ENCODE results near the gene BNC2. TPM values are rescaled to one million over a fixed set of nuclear protein-coding genes. Genes with fewer than 3 reads are reported as not detected.
"Not testable (repeated sequence)": the region's sequence is repeated elsewhere in the genome, so short reads cannot be mapped to it uniquely, and the experiment has no call there.

The BNC2 gene
- total RNA-seq, 1 donor from 2014 or later, result not detected

- H3K4me3 Mint-ChIP-seq, result no peak overlapping the region
- no peak overlapping the region for H3K27ac Mint-ChIP-seq
- intact Hi-C loops (cut with micrococcal nuclease), result no loop called here
- no peaks in the 10 kb centered on the region for H3K27me3 Mint-ChIP-seq (ENCODE audit: insufficient read depth)
- no peak for DNase-seq (ENCODE audit: low spot score)
- H3K9me3 Mint-ChIP-seq, result no peaks in the 10 kb centered on the region
- H3K4me1 Mint-ChIP-seq (ENCODE audit: low read depth), result no peaks in the 10 kb centered on the region
- H3K36me3 Mint-ChIP-seq (ENCODE audit: low read depth), result no peaks in the 10 kb centered on the region
Measured at GRCh38 chr9:16447946-16448345, 422.5 kb downstream of the BNC2 start.

GRCh38 chr9:16446636-16447035 lies 423.8 kb downstream of the BNC2 start:
- no peaks in the 10 kb centered on the region for H3K27me3 Mint-ChIP-seq (ENCODE audit: insufficient read depth)
- H3K27ac Mint-ChIP-seq, result no peak overlapping the region
- DNase-seq (ENCODE audit: low spot score), result no peak
- H3K36me3 Mint-ChIP-seq (ENCODE audit: low read depth), result no peaks in the 10 kb centered on the region
- no peaks in the 10 kb centered on the region for H3K4me1 Mint-ChIP-seq (ENCODE audit: low read depth)
- intact Hi-C loops (cut with micrococcal nuclease), result no loop called here
- no peak overlapping the region for H3K4me3 Mint-ChIP-seq
- no peaks in the 10 kb centered on the region for H3K9me3 Mint-ChIP-seq

GRCh38 chr9:16445141-16445920 lies 425.1 kb downstream of the BNC2 start:
- Mint-ChIP-seq H3K27ac (no peak overlapping the region), H3K4me3 (no peak overlapping the region), H3K4me1 (ENCODE audit: low read depth) (no peaks in the 10 kb centered on the region), H3K36me3 (ENCODE audit: low read depth) (no peaks in the 10 kb centered on the region), H3K27me3 (ENCODE audit: insufficient read depth) (no peaks in the 10 kb centered on the region), H3K9me3 (no peaks in the 10 kb centered on the region)
- DNase-seq (ENCODE audit: low spot score), result no peak
- intact Hi-C loops (cut with micrococcal nuclease), result no loop called here

GRCh38 chr9:16442622-16443021 lies 427.8 kb downstream of the BNC2 start:
- H3K4me3 Mint-ChIP-seq, result no peak overlapping the region
- intact Hi-C loops (cut with micrococcal nuclease), result no loop called here
- H3K36me3 Mint-ChIP-seq (ENCODE audit: low read depth), result no peaks in the 10 kb centered on the region
- DNase-seq (ENCODE audit: low spot score), result no peak
- H3K27ac Mint-ChIP-seq, result no peak overlapping the region
- H3K27me3 Mint-ChIP-seq (ENCODE audit: insufficient read depth), result no peaks in the 10 kb centered on the region
- no peaks in the 10 kb centered on the region for H3K9me3 Mint-ChIP-seq
- no peaks in the 10 kb centered on the region for H3K4me1 Mint-ChIP-seq (ENCODE audit: low read depth)

- no peaks in the 10 kb centered on the region for H3K27me3 Mint-ChIP-seq (ENCODE audit: insufficient read depth)
- no peaks in the 10 kb centered on the region for H3K9me3 Mint-ChIP-seq
- H3K4me1 Mint-ChIP-seq (ENCODE audit: low read depth), result no peaks in the 10 kb centered on the region
- H3K36me3 Mint-ChIP-seq (ENCODE audit: low read depth), result no peaks in the 10 kb centered on the region
- no peak for DNase-seq (ENCODE audit: low spot score)
- intact Hi-C loops (cut with micrococcal nuclease), result no loop called here
- H3K4me3 Mint-ChIP-seq, result no peak overlapping the region
- H3K27ac Mint-ChIP-seq, result no peak overlapping the region
Measured at GRCh38 chr9:16441791-16442190, 428.7 kb downstream of the BNC2 start.

GRCh38 chr9:16438831-16439230 lies 431.6 kb downstream of the BNC2 start:
- intact Hi-C loops (cut with micrococcal nuclease); DNase-seq (ENCODE audit: low spot score); H3K36me3 Mint-ChIP-seq (ENCODE audit: low read depth); H3K4me3 Mint-ChIP-seq; H3K27me3 Mint-ChIP-seq (ENCODE audit: insufficient read depth); H3K4me1 Mint-ChIP-seq (ENCODE audit: low read depth); H3K27ac Mint-ChIP-seq; H3K9me3 Mint-ChIP-seq: not testable (repeated sequence)

- no peaks in the 10 kb centered on the region for H3K4me1 Mint-ChIP-seq (ENCODE audit: low read depth)
- no peaks in the 10 kb centered on the region for H3K36me3 Mint-ChIP-seq (ENCODE audit: low read depth)
- no peaks in the 10 kb centered on the region for H3K9me3 Mint-ChIP-seq
- no peaks in the 10 kb centered on the region for H3K27me3 Mint-ChIP-seq (ENCODE audit: insufficient read depth)
- intact Hi-C loops (cut with micrococcal nuclease), result no loop called here
- DNase-seq (ENCODE audit: low spot score), result no peak
- no peak overlapping the region for H3K27ac Mint-ChIP-seq
- H3K4me3 Mint-ChIP-seq, result no peak overlapping the region
Measured at GRCh38 chr9:16436545-16436944, 433.9 kb downstream of the BNC2 start.

GRCh38 chr9:16434526-16434925 lies 435.9 kb downstream of the BNC2 start:
- H3K27me3 Mint-ChIP-seq (ENCODE audit: insufficient read depth), result no peaks in the 10 kb centered on the region
- no peak overlapping the region for H3K4me3 Mint-ChIP-seq
- no peak overlapping the region for H3K27ac Mint-ChIP-seq
- H3K4me1 Mint-ChIP-seq (ENCODE audit: low read depth), result no peaks in the 10 kb centered on the region
- no peaks in the 10 kb centered on the region for H3K36me3 Mint-ChIP-seq (ENCODE audit: low read depth)
- H3K9me3 Mint-ChIP-seq, result no peaks in the 10 kb centered on the region
- no peak for DNase-seq (ENCODE audit: low spot score)
- intact Hi-C loops (cut with micrococcal nuclease), result no loop called here

- Mint-ChIP-seq H3K4me3 (no peak overlapping the region), H3K9me3 (no peaks in the 10 kb centered on the region), H3K36me3 (ENCODE audit: low read depth) (no peaks in the 10 kb centered on the region), H3K27me3 (ENCODE audit: insufficient read depth) (no peaks in the 10 kb centered on the region), H3K4me1 (ENCODE audit: low read depth) (no peaks in the 10 kb centered on the region), H3K27ac (no peak overlapping the region)
- intact Hi-C loops (cut with micrococcal nuclease), result no loop called here
- no peak for DNase-seq (ENCODE audit: low spot score)
Measured at GRCh38 chr9:16433494-16433893, 437.0 kb downstream of the BNC2 start.

GRCh38 chr9:16431666-16432392 lies 438.6 kb downstream of the BNC2 start:
- no peaks in the 10 kb centered on the region for H3K9me3 Mint-ChIP-seq
- H3K27ac Mint-ChIP-seq, result no peak overlapping the region
- no peaks in the 10 kb centered on the region for H3K27me3 Mint-ChIP-seq (ENCODE audit: insufficient read depth)

GRCh38 chr9:16429671-16430070 lies 440.8 kb downstream of the BNC2 start:
- intact Hi-C loops (cut with micrococcal nuclease), result loop anchor here (10.0 kb wide), 1 partner anchor 55 kb away; no protein-coding TSS in a partner anchor
- Mint-ChIP-seq H3K4me1 (ENCODE audit: low read depth) (no peaks in the 10 kb centered on the region), H3K27ac (no peak overlapping the region), H3K27me3 (ENCODE audit: insufficient read depth) (no peaks in the 10 kb centered on the region), H3K36me3 (ENCODE audit: low read depth) (no peaks in the 10 kb centered on the region), H3K9me3 (no peaks in the 10 kb centered on the region), H3K4me3 (no peak overlapping the region)
- DNase-seq (ENCODE audit: low spot score), result no peak

More at GRCh38 chr9:16431666-16432392, 438.6 kb downstream of the BNC2 start:
- Mint-ChIP-seq H3K4me1 (ENCODE audit: low read depth) (no peaks in the 10 kb centered on the region), H3K4me3 (no peak overlapping the region), H3K36me3 (ENCODE audit: low read depth) (no peaks in the 10 kb centered on the region)
- intact Hi-C loops (cut with micrococcal nuclease), result no loop called here
- DNase-seq (ENCODE audit: low spot score), result no peak

- no peak for DNase-seq (ENCODE audit: low spot score)
- H3K27ac Mint-ChIP-seq, result no peak overlapping the region
- no peaks in the 10 kb centered on the region for H3K9me3 Mint-ChIP-seq
- no peaks in the 10 kb centered on the region for H3K27me3 Mint-ChIP-seq (ENCODE audit: insufficient read depth)
- intact Hi-C loops (cut with micrococcal nuclease), result loop anchor here (10.0 kb wide), 1 partner anchor 53 kb away; no protein-coding TSS in a partner anchor
- no peaks in the 10 kb centered on the region for H3K4me1 Mint-ChIP-seq (ENCODE audit: low read depth)
- H3K36me3 Mint-ChIP-seq (ENCODE audit: low read depth), result no peaks in the 10 kb centered on the region
- H3K4me3 Mint-ChIP-seq, result no peak overlapping the region
Measured at GRCh38 chr9:16427873-16428427, 442.5 kb downstream of the BNC2 start.

GRCh38 chr9:16426716-16427115 lies 443.8 kb downstream of the BNC2 start:
- no peak overlapping the region for H3K4me3 Mint-ChIP-seq
- intact Hi-C loops (cut with micrococcal nuclease), result loop anchor here (10.0 kb wide), 1 partner anchor 52 kb away; no protein-coding TSS in a partner anchor
- no peak for DNase-seq (ENCODE audit: low spot score)
- no peaks in the 10 kb centered on the region for H3K36me3 Mint-ChIP-seq (ENCODE audit: low read depth)
- H3K9me3 Mint-ChIP-seq, result no peaks in the 10 kb centered on the region
- no peak overlapping the region for H3K27ac Mint-ChIP-seq
- no peaks in the 10 kb centered on the region for H3K4me1 Mint-ChIP-seq (ENCODE audit: low read depth)
- H3K27me3 Mint-ChIP-seq (ENCODE audit: insufficient read depth), result no peaks in the 10 kb centered on the region

Measured in activated T-helper 1 cell treated with anti-CD3 and anti-CD28 coated beads, Interleukin-12 subunit alpha, Interleukin-12 subunit beta, Interleukin-2, Interleukin-4 antibody, amounts not matched to agents 30 ng/mL and 10 ng/mL and 1 ng/mL, durations not matched to agents 14 hours and 24 hours and 36 hours (primary cell).